ENCODE data around the gene PTGS1. TPM values are rescaled to one million over a fixed set of nuclear protein-coding genes. Genes with fewer than 3 reads are reported as not detected.

The PTGS1 gene
- polyA plus RNA-seq, 1 donor (not counting 4 experiments of a cell fraction or from before 2014, with no cell fraction given) = 4.5 TPM

DNA sequence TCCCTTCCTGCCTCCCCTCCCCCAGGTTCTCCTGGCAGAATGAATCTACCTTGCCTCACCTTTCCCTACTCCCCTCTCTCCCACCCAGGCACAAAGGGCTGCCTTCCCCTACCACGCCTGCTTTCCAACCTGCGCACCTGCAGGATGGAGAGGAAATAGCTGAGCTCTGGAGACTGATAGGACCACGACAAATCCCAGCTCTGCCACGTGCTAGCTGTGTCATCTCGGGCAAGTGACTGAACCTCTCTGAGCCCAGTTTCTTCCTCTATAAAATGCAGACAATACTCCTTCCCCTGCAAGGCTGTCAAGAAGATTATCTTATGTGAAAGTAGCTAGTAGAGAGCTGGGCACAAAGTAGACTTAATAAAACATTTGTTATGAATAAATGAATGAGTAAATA is 31.2 kb upstream of the PTGS1 start:
- Histone ChIP-seq H3K27me3 (ENCODE audit: control insufficient read depth, extremely low read depth, insufficient read depth, low read length) (peaks cover 16% of the 10 kb centered on the region), H3K79me2 (ENCODE audit: control insufficient read depth, insufficient read depth, low read length) (no peaks in the 10 kb centered on the region), H3K27ac (ENCODE audit: control insufficient read depth, insufficient read depth, low read length) (no peak overlapping the region), H3K36me3 (ENCODE audit: control insufficient read depth in 2 of 2, extremely low read depth in 1 of 2, insufficient read depth in 2 of 2, low read length in 2 of 2) (no peaks in the 10 kb centered on the region), H4K20me1 (ENCODE audit: control insufficient read depth, extremely low read depth, insufficient read depth, low read length) (no peaks in the 10 kb centered on the region), H3K9me1 (ENCODE audit: control insufficient read depth, extremely low read depth, insufficient read depth, low read length) (no peaks in the 10 kb centered on the region), H3K4me2 (ENCODE audit: control insufficient read depth, extremely low read depth, insufficient read depth, low read depth, low read length) (no peak overlapping the region), H3K4me3 (ENCODE audit: control insufficient read depth in 2 of 3, extremely low read depth in 1 of 3, insufficient read depth in 2 of 3, low read depth in 1 of 3, low read length in 3 of 3) (no peak overlapping the region), H3K4me1 (ENCODE audit: control insufficient read depth, extremely low read depth, insufficient read depth, low read length) (no peaks in the 10 kb centered on the region), H2AFZ (ENCODE audit: control insufficient read depth, low read length) (no peak overlapping the region), H3K9me3 (ENCODE audit: control insufficient read depth, low read depth, low read length) (no peaks in the 10 kb centered on the region), H3K9ac (ENCODE audit: control insufficient read depth, extremely low read depth, insufficient read depth, low read length) (no peak overlapping the region)
- dilution Hi-C loops (cut with MboI; ENCODE audit: extremely low pct_ligation_motif_present, low sequenced_read_pairs) = no loop called here
- DNase-seq (ENCODE audit: low read depth, low spot score) (no peak), FAIRE-seq (no peak)
- no peak for TF ChIP-seq CTCF (optimal IDR thresholded peaks at IDR 0.05 in 1 of 3, IDR thresholded peaks at IDR 0.05 in 1 of 3, conservative IDR thresholded peaks at IDR 0.05 in 1 of 3; ENCODE audit: extremely low read depth in 1 of 3, insufficient read depth in 2 of 3, low read length in 3 of 3)
- no peak for TF ChIP-seq EZH2 (IDR thresholded peaks at IDR 0.05; ENCODE audit: low read length)

GRCh38 chr9:122340161-122340560 is 30.7 kb upstream of the PTGS1 start:
- H3K36me3 ChIP-seq (ENCODE audit: control insufficient read depth in 2 of 2, extremely low read depth in 1 of 2, insufficient read depth in 2 of 2, low read length in 2 of 2) = no peaks in the 10 kb centered on the region
- H3K27ac ChIP-seq (ENCODE audit: control insufficient read depth, insufficient read depth, low read length) = no peak overlapping the region
- dilution Hi-C loops (cut with MboI; ENCODE audit: extremely low pct_ligation_motif_present, low sequenced_read_pairs) = no loop called here
- H3K4me3 ChIP-seq (ENCODE audit: control insufficient read depth in 2 of 3, extremely low read depth in 1 of 3, insufficient read depth in 2 of 3, low read depth in 1 of 3, low read length in 3 of 3) = no peak overlapping the region
- H3K9me3 ChIP-seq (ENCODE audit: control insufficient read depth, low read depth, low read length) = no peaks in the 10 kb centered on the region
- H4K20me1 ChIP-seq (ENCODE audit: control insufficient read depth, extremely low read depth, insufficient read depth, low read length) = no peaks in the 10 kb centered on the region
- H3K4me1 ChIP-seq (ENCODE audit: control insufficient read depth, extremely low read depth, insufficient read depth, low read length) = no peaks in the 10 kb centered on the region
- H3K9ac ChIP-seq (ENCODE audit: control insufficient read depth, extremely low read depth, insufficient read depth, low read length) = no peak overlapping the region
- FAIRE-seq = no peak
- H3K79me2 ChIP-seq (ENCODE audit: control insufficient read depth, insufficient read depth, low read length) = no peaks in the 10 kb centered on the region
- no peak overlapping the region for H3K4me2 ChIP-seq (ENCODE audit: control insufficient read depth, extremely low read depth, insufficient read depth, low read depth, low read length)
- no peak for DNase-seq (ENCODE audit: low read depth, low spot score)
- H3K9me1 ChIP-seq (ENCODE audit: control insufficient read depth, extremely low read depth, insufficient read depth, low read length) = no peaks in the 10 kb centered on the region
- H3K27me3 ChIP-seq (ENCODE audit: control insufficient read depth, extremely low read depth, insufficient read depth, low read length) = peaks cover 16% of the 10 kb centered on the region
- no peak for TF ChIP-seq CTCF (optimal IDR thresholded peaks at IDR 0.05 in 1 of 3, IDR thresholded peaks at IDR 0.05 in 1 of 3, conservative IDR thresholded peaks at IDR 0.05 in 1 of 3; ENCODE audit: extremely low read depth in 1 of 3, insufficient read depth in 2 of 3, low read length in 3 of 3)
- no peak for TF ChIP-seq EZH2 (IDR thresholded peaks at IDR 0.05; ENCODE audit: low read length)
- no peak overlapping the region for H2AFZ ChIP-seq (ENCODE audit: control insufficient read depth, low read length)
